HCT116 (cell line): Measurements from ENCODE around the gene NCKAP5. TPM values are rescaled to one million over a fixed set of nuclear protein-coding genes. Genes with fewer than 3 reads are reported as not detected.

Experiments used
- ATAC-seq: fragments of 200-7000 bp; cut with Tn5 transposase; 2 replicates; pipeline ENCODE4 v1.9.1; 2020; ENCODE audit warnings: mild to moderate bottlenecking, moderate library complexity
- BruUV-seq: library from RNA; stranded (reverse); fragments of 400-500 nt; replicated peaks from 2 replicates; lab custom pipeline; 2021; lab: Mats Ljungman, UMichigan
- CTCF ChIA-PET: fragments of 300-600 bp; sonication (Branson Sonifier 250); formaldehyde crosslinking; loops from one replicate; lab custom pipeline; 2021; ENCODE audit warnings: antibody characterized with exemption; lab: Charles Lee
- POLR2A ChIA-PET: fragments of 300-600, 350-600 bp; sonication (Branson Sonifier 250); formaldehyde crosslinking; loops from one replicate; lab custom pipeline; 2021; ENCODE audit warnings: antibody characterized with exemption; lab: Charles Lee
- RAD21 ChIA-PET, 2 experiments: fragments of 300-600 bp; sonication (Branson Sonifier 250); formaldehyde crosslinking; loops; one replicate each; lab custom pipeline; 2023; ENCODE audit warnings: low total read pairs in 2 of 2; ENCODE audit not compliant: uncharacterized antibody in 2 of 2, unreplicated experiment in 2 of 2, low non-redundant PET in 1 of 2; lab: Charles Lee
- DNase-seq: peaks from one replicate; pipeline ENCODE4 v3.0.0-alpha.2; 2010; ENCODE audit warnings: low read depth, low spot score
- H2AFZ ChIP-seq: fragments of 200-600 bp; shearing (Covaris generic), sonication (generic); 2 replicates; pipeline ENCODE4 v1.6.1; 2017; ENCODE audit warnings: low read depth, mixed run types, mixed read lengths, antibody characterized with exemption, low read length; ENCODE audit not compliant: poor library complexity, severe bottlenecking
- H3K27ac ChIP-seq: 2 replicates; pipeline ENCODE4 v1.5.1; 2012; ENCODE audit warnings: low read depth, low read length
- H3K27me3 ChIP-seq: fragments of 200-600 bp; sonication (generic); 2 replicates; pipeline ENCODE4 v1.6.1; 2016; ENCODE audit warnings: mixed run types, low read length, mixed read lengths; ENCODE audit not compliant: insufficient read depth
- H3K36me3 ChIP-seq, 2 experiments: fragments of 200-500 bp in 1 of 2; fragments of 200-600 bp in 1 of 2; sonication (Bioruptor generic) in 1 of 2; sonication (generic) in 1 of 2; 2 replicates each; pipeline versions ENCODE4 v1.5.1 to v1.6.1; 2014 to 2016; ENCODE audit warnings: low read length in 2 of 2, inconsistent platforms in 1 of 2, mixed read lengths in 1 of 2, mixed run types in 1 of 2; ENCODE audit not compliant: insufficient read depth in 2 of 2, control insufficient read depth in 1 of 2
- H3K4me1 ChIP-seq, 2 experiments: fragments of 200-600 bp in 1 of 2; sonication (generic) in 1 of 2; 2 replicates each; pipeline versions ENCODE4 v1.5.1 to v1.6.1; 2012 to 2017; ENCODE audit warnings: low read length in 2 of 2, inconsistent platforms in 1 of 2, mild to moderate bottlenecking in 1 of 2, mixed read lengths in 1 of 2, mixed run types in 1 of 2, moderate library complexity in 1 of 2; ENCODE audit not compliant: insufficient read depth in 2 of 2, control insufficient read depth in 1 of 2
- H3K4me2 ChIP-seq: fragments of 200-600 bp; sonication (generic); 2 replicates; pipeline ENCODE4 v1.6.1; 2017; ENCODE audit warnings: mixed run types, low read length, mixed read lengths
- H3K4me3 ChIP-seq, 2 experiments: fragments of 200-600 bp in 1 of 2; sonication (generic) in 1 of 2; replicated peaks in 1 of 2; 2 replicates each; pipeline ENCODE4 v1.5.1; 2011 to 2016; ENCODE audit warnings: low read length in 2 of 2, control low read depth in 1 of 2, low read depth in 1 of 2, mild to moderate bottlenecking in 1 of 2, mixed read lengths in 1 of 2, mixed run types in 1 of 2
- H3K79me2 ChIP-seq: fragments of 200-600 bp; sonication (generic); 2 replicates; pipeline ENCODE4 v1.6.1; 2017; ENCODE audit warnings: mild to moderate bottlenecking, mixed run types, low read length, moderate library complexity, mixed read lengths; ENCODE audit not compliant: insufficient read depth
- H3K9ac ChIP-seq: fragments of 200-600 bp; sonication (generic); 2 replicates; pipeline ENCODE4 v1.6.1; 2016; ENCODE audit warnings: low read length, mixed read lengths
- H3K9me2 ChIP-seq: fragments of 200-600 bp; sonication (generic), shearing (Covaris generic); 2 replicates; pipeline ENCODE4 v1.6.1; 2017; ENCODE audit warnings: mixed run types, mild to moderate bottlenecking, moderate library complexity; ENCODE audit not compliant: insufficient read depth
- H3K9me3 ChIP-seq, 2 experiments: fragments of 200-500 bp in 1 of 2; fragments of 200-600 bp in 1 of 2; sonication (Bioruptor generic) in 1 of 2; sonication (generic) in 1 of 2; 2 replicates each; pipeline ENCODE4 v1.6.1; 2014 to 2017; ENCODE audit warnings: low read length in 2 of 2, mixed read lengths in 2 of 2, inconsistent platforms in 1 of 2, low read depth in 1 of 2, mild to moderate bottlenecking in 1 of 2, mixed run types in 1 of 2, moderate library complexity in 1 of 2; ENCODE audit not compliant: control insufficient read depth in 1 of 2, insufficient read depth in 1 of 2
- H4K20me1 ChIP-seq: fragments of 200-600 bp; sonication (generic), shearing (Covaris generic); 2 replicates; pipeline ENCODE4 v1.6.1; 2017; ENCODE audit warnings: mixed run types, mild to moderate bottlenecking, moderate library complexity; ENCODE audit not compliant: insufficient read depth
- CBX3 ChIP-seq: IDR thresholded peaks from 2 replicates; pipeline ENCODE4 v1.6.1; 2012; ENCODE audit warnings: low read depth
- CEBPB ChIP-seq: IDR thresholded peaks from 2 replicates; pipeline ENCODE4 v1.6.1; 2012; ENCODE audit warnings: low read depth
- EGR1 ChIP-seq: IDR thresholded peaks from 2 replicates; pipeline ENCODE4 v1.6.1; 2012; ENCODE audit warnings: low read depth
- ELF1 ChIP-seq: IDR thresholded peaks from 2 replicates; pipeline ENCODE4 v1.6.1; 2012; ENCODE audit warnings: low read depth, borderline replicate concordance
- EZH2 ChIP-seq: fragments of 200-600 bp; sonication (generic); IDR thresholded peaks from 2 replicates; pipeline ENCODE4 v1.6.1; 2017; ENCODE audit warnings: antibody characterized with exemption, mixed run types
- EZH2phosphoT487 ChIP-seq: fragments of 200-600 bp; IDR thresholded peaks from 2 replicates; pipeline ENCODE4 v1.6.1; 2018; ENCODE audit warnings: antibody characterized with exemption, borderline replicate concordance
- FOSL1 ChIP-seq: IDR thresholded peaks from 2 replicates; pipeline ENCODE4 v1.6.1; 2012; ENCODE audit warnings: low read depth
- JUND ChIP-seq: IDR thresholded peaks from 2 replicates; pipeline ENCODE4 v1.6.1; 2012
- POLR2A ChIP-seq: IDR thresholded peaks from 2 replicates; pipeline ENCODE4 v1.7.0; 2011; ENCODE audit warnings: borderline replicate concordance; ENCODE audit not compliant: insufficient read depth, insufficient read length; ENCODE audit errors: extremely low read depth
- POLR2AphosphoS5 ChIP-seq: IDR thresholded peaks from 2 replicates; pipeline ENCODE4 v1.6.1; 2011; ENCODE audit warnings: mild to moderate bottlenecking, low read depth, low read length, moderate library complexity
- RAD21 ChIP-seq: IDR thresholded peaks from 2 replicates; pipeline ENCODE4 v1.6.1; 2012; ENCODE audit warnings: low read depth, mild to moderate bottlenecking
- REST ChIP-seq: IDR thresholded peaks from 2 replicates; pipeline ENCODE4 v1.6.1; 2012; ENCODE audit warnings: low read depth
- SIN3A ChIP-seq: IDR thresholded peaks from 2 replicates; pipeline ENCODE4 v1.6.1; 2012; ENCODE audit warnings: low read depth
- TCF7L2 ChIP-seq: IDR thresholded peaks from 2 replicates; pipeline ENCODE4 v1.7.0; 2011; ENCODE audit warnings: borderline replicate concordance, inconsistent platforms; ENCODE audit not compliant: insufficient read depth, insufficient read length; ENCODE audit errors: extremely low read depth
- YY1 ChIP-seq: IDR thresholded peaks from 2 replicates; pipeline ENCODE4 v1.6.1; 2011; ENCODE audit warnings: low read length, low read depth, moderate library complexity, mild to moderate bottlenecking; ENCODE audit not compliant: insufficient replicate concordance; ENCODE audit errors: extremely low read depth
- ZBTB33 ChIP-seq: IDR thresholded peaks from 2 replicates; pipeline ENCODE4 v1.6.1; 2011; ENCODE audit warnings: mild to moderate bottlenecking, low read length, moderate library complexity; ENCODE audit not compliant: insufficient replicate concordance; ENCODE audit errors: extremely low read depth
- ZFX ChIP-seq: fragments of 450-650 bp; IDR thresholded peaks from 2 replicates; pipeline ENCODE4 v1.6.1; 2017
- intact Hi-C: fragments of 100-400 bp; cut with micrococcal nuclease; formaldehyde crosslinking; loops from 2 replicates; pipeline ENCODE4 v1.10.0; 2022
- total RNA-seq: library from RNA; stranded (reverse); gene quantifications from one replicate; pipeline ENCODE4 v1.2.1, GENCODE V29; 2021; ENCODE audit not compliant: unreplicated experiment

Gene NCKAP5
- total RNA-seq, 1 experiment from 2014 or later = 0.30 TPM

GRCh38 chr2:133596701-133597393 lies 28.6 kb upstream of the NCKAP5 start:
- ChIA-PET POLR2A (no interaction called here), RAD21 (no interaction called here)
- H3K9me3 ChIP-seq = no peaks in the 10 kb centered on the region
- H3K79me2 ChIP-seq = no peaks in the 10 kb centered on the region
- DNase-seq = no peak
- H2AFZ ChIP-seq = no peak overlapping the region
- no peak for TF ChIP-seq RAD21
- no peak for TF ChIP-seq FOSL1
- TF ChIP-seq EZH2phosphoT487 = no peak
- no peak for TF ChIP-seq EGR1
- TF ChIP-seq ZFX = no peak
- no peak for TF ChIP-seq SIN3A
- TF ChIP-seq CEBPB = no peak
- no peak for TF ChIP-seq YY1
- no peak for TF ChIP-seq CBX3
- TF ChIP-seq, all 23 proteins: peak for 0
- Histone ChIP-seq H3K9ac (no peak overlapping the region), H3K4me1 (no peaks in the 10 kb centered on the region), H4K20me1 (no peaks in the 10 kb centered on the region), H3K27me3 (no peaks in the 10 kb centered on the region), H3K4me2 (no peak overlapping the region), H3K4me3 (no peak overlapping the region), H3K9me2 (no peaks in the 10 kb centered on the region), H3K27ac (no peak overlapping the region), H3K36me3 (no peaks in the 10 kb centered on the region)
- CTCF ChIA-PET = no interaction called here
- no TSS peak for BruUV-seq
- no peak for ATAC-seq
- intact Hi-C loops = no loop called here

- CTCF ChIA-PET = no interaction called here
- Histone ChIP-seq H3K36me3 (no peaks in the 10 kb centered on the region), H3K9me3 (no peaks in the 10 kb centered on the region), H3K4me3 (no peak overlapping the region), H3K27ac (no peak overlapping the region), H3K4me2 (no peak overlapping the region), H2AFZ (no peak overlapping the region), H3K9ac (no peak overlapping the region), H3K9me2 (no peaks in the 10 kb centered on the region), H3K79me2 (no peaks in the 10 kb centered on the region), H4K20me1 (no peaks in the 10 kb centered on the region), H3K27me3 (no peaks in the 10 kb centered on the region), H3K4me1 (no peaks in the 10 kb centered on the region)
- POLR2A ChIA-PET = no interaction called here
- RAD21 ChIA-PET = no interaction called here
- BruUV-seq = no TSS peak
- intact Hi-C loops = no loop called here
- DNase-seq (no peak), ATAC-seq (no peak)
- TF ChIP-seq ZBTB33 (no peak), EZH2 (no peak), JUND (no peak), POLR2A (no peak), REST (no peak), POLR2AphosphoS5 (no peak), TCF7L2 (no peak), CEBPB (no peak), SIN3A (no peak), CBX3 (no peak), ELF1 (no peak), EGR1 (no peak)
Measured at GRCh38 chr2:133591164-133591563, 22.9 kb upstream of the NCKAP5 start.
